GM20431 (cell line): Measurements from ENCODE around the gene SLC25A34.

Experiments
- in situ Hi-C: fragments of 300-500 bp; cut with MseI, MboI; formaldehyde crosslinking; loops from one replicate; pipeline ENCODE4 v1.15.0; 2020; ENCODE audit warnings: low sequenced_read_pairs; ENCODE audit not compliant: unreplicated experiment

SLC25A34 gene

DNA sequence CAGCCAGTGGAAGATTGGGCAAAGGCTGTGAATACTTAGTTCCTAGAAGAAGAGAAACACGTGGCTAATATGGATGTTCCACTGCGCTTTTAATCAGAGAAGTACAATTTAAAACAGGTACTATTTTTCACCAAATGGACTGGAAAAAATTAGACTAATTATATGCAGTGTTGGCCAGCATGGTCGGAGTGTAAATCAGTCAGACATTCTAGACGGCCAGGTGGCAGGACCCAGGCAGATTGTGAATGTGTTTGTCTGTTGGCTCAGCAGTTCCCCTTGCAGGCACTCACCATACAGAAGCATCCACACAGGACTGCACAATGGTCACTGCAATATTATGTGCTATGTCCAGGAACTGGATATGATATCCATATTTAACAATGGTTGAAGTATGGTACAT lies 23.9 kb upstream of the SLC25A34 start:
- in situ Hi-C loops = no loop called here

DNA sequence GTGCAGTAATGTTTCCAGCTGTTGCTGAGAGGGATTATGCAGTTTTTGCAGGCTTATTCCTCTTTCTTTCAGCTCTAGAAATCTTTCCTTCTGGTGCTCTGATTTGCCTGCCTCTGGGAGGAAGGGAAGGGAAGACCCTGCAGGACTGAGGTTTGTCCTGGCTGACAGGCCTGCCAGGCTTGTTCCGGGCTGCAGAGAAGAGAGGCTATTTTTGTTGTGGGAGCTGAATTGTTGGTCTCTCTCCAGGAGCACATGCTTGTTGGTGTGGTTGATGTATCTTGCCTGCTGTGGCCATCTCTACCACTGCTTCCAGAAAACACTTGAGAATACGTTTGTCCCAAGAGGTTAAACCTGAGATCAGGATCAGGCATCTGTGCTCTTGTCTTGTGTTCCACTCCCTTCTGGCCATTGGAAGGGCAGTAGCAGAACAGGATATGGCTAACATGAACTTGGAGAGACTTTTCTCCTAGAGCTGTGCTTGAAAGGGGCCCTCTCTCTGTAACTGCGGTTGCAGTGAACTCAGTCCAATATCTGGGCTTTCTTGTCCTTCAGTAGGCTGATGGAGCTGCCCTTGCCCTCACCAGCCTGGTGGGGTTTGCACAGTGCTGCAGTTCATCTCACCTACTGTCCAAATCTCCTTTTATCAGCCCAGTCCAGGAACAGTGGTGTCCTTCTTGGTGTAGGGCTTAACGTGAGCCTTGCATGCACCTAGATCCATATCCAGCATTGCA lies 21.5 kb upstream of the SLC25A34 start:
- in situ Hi-C loops = no loop called here

DNA sequence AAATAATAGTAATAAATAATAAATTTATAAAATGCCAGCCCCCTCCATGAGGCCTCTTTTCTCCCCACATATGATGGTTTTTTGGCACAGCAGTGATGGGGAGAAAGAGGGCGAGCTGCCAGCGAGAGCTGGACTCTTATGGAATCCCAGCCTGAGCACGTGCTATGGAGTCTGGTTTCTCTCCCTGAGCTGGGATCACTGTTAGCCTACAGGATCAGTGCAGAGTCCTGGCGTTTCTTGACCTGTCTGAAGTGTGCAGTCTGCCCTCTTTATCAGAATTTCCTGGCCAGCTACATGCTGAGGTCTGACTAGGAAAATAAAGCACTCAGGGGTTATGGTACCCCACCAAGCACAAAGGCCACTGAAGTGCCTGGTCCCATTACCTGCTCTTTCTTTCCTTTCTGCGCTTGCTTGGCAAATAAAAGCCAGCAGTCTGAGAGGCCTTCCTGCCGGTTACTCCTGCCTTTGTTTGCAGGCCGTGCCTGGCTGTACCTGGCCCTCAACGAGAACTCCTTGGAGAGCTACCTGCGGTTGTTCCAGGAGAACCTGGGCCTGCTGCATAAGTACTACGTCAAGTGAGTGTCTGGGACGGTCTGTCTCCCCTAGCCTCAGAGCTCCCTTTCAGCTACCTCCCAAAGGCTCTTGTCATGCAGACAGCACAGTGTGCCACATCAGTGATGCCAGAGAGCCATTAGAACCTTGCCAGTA lies 18.5 kb upstream of the SLC25A34 start:
- in situ Hi-C loops = no loop called here

DNA sequence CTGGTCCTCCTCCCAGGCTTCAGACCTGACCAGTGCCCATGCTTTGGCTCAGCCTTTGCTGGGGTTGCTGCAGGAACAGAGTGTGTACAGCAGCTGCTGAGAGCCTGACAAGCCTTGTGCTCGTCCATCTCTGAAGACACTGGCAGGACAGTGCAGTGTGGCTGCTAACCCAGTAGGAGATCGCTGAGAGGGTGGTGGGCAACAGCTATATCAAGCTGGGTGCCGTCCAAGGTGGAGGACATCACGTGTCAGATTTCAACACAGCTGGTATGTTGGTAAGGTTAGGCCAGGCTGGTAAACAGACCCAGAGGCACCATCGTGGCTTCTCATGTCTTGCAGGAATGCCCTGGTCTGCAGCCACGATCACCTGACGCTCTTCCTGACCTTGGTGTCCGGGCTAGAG lies 17.9 kb upstream of the SLC25A34 start:
- in situ Hi-C loops = no loop called here

DNA sequence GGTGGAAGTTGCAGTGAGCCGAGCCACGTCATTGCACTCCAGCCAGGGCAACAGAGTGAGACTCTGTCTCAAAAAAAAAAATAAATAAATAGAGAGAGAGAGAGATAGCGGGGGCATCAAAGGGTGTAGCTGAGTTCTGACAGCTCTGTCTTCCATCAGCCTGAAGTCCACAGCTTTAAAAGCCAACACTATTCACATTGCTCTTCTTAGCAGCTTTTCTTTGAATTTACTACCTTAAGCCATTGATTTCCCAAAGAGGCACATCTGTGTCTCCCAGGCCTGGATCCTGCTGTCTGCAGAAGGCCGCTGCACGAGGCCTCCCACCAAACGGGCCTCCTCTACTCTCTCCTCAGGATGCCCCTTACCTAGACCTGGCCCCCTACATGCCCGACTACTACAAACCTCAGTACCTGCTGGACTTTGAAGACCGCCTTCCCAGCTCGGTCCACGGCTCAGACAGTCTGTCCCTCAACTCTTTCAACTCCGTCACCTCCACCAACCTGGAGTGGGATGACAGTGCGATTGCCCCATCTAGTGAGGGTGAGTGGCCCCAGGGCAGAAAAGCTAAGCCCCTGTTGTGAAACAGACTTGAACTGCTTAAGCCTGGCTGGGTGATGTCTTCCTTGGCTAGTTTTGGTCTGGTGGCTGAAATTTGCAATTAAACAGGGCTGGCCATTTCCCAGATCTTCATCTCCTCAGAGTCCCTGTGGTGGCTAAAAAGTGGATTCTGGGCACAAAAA lies 16.5 kb upstream of the SLC25A34 start:
- in situ Hi-C loops = no loop called here

DNA sequence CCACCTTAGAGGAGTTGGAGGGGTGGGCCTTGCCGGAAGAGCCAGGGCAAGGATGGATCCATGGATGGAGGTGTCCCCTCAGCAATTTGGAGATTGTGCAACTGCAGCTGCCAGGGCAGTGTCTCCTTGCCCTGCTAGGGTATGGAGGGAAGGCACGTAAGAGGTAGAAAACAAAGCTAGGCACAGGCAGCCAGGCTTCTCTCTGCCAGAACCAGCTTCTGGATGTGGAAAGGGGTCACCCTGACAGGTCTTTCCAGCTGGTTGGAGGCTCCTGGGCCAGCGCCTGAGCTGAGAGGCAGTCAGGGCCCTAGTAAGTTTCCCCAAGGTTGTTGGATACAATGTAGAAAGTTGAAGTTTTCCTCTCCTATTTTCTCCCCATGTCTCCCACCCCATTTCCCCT lies 15.2 kb upstream of the SLC25A34 start:
- in situ Hi-C loops = no loop called here

DNA sequence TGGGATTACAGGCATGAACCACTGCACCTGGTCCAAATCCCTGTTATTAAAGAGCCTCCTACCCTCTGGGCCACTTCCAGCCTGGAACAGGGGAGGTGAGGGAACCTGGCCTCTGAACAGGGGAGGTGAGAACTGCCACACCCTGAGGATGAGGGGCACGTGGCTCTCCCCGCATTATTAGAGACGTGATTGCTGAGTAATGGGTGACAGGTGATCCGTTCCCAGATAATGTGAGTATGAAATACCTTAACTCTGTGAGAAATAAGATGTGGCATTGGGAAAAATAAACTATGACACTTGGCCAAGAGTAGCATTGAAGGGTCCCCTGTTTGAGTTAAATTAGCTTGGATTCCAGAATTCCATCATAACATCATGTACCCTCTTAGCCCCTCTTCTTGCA lies 13.6 kb upstream of the SLC25A34 start:
- in situ Hi-C loops = no loop called here

DNA sequence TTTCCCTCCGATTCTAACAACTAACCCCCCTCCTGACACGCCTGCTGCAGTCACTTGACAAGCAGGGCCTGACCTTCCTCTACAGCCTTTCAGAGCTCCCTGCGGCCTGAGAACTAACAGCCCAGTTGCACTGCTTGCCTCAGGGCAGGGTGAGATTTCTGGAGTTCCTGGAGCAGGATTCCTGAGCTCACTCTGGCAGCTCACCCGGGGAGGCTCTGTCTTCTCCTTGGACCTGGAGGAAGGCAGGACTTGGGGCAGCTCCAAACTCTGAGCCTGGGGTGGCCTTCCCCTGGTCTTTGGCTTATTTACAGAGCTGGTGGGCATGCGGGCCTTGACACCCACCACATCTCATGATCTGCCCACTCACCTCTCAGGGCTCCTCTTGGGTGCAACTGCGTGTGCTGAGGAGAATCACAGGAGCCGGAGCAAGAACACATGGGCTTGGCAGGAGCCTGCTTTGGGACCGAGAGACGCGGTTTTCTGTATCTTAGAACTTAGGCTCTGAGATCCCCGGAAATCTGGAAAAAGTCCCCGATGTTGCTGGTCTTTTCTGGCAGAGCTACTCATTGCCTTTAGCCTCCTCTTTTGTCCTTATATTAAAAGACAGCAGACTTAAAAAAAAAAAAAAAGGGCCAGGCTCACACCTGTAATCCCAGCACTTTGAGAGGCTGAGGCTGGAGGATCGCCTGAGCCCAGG lies 13.1 kb upstream of the SLC25A34 start:
- in situ Hi-C loops = no loop called here

DNA sequence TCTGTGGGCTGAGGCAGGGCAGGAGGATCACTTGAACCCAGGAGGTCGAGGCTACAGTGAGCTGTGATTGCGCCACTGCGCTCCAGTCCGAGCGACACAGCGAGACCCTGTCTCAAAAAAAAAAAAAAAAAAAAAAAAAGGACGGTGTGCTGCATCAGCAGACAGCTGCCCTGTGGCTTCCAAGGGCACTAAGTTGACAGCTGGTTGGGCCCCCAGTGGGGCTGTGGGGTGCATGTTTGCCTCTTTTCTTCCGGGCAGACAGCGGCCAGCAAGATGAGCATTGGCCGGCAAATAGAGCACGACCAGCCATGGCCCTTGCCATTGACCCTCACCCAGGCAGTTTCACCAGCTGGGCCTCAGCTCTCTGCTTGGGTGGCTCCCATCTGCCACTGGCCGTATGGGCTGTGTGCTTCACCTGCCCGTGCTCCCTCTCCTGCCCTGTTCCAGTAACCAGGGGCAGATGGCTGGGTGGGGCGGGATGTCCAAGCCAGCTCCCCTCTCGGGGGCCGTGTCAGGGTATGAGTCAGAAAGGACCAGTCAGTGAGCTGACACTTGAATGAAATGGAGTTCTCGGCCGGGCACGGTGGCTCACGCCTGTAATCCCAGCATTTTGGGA lies 12.3 kb upstream of the SLC25A34 start:
- in situ Hi-C loops = no loop called here

DNA sequence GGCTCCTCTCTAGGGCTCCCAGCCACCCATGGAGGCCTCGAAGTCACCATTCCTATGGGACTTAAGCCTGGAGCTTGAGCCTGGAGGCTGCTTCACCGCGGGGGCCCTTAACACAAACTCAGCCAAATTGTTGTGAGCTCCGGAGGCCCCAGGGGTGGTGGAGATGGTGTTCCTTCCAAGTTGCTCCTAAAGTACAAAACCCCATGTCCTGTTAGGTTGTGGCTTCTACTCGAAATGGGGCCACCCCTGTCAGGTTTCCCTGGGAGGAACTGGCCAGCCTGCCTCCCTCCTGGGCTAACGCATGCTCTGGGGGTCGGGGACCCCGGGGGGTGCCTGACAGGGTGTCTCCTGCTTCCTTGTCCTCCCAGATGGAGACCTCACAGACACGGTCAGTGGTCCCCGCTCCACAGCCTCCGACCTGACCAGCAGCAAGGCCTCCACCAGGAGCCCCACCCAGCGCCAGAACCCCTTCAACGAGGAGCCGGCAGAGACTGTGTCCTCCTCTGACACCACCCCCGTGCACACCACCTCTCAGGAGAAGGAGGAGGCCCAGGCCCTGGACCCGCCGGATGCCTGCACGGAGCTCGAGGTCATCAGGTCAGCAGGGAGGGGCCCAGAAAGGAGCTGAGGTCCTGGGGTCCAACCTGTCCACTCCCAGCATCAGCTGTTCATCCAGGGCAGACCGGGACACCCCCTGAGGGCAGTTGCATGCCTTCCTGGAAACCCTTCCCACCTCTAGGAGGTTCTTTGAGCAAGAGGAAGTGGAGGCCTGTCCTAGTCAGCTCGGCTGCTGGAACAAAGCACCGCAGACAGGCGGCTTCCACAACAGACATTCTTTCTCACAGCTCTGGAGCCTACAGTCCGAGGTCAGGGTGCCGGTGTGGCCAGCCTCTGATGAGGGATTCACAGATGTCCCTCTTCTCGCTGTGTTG lies 10.8 kb upstream of the SLC25A34 start:
- in situ Hi-C loops = no loop called here

DNA sequence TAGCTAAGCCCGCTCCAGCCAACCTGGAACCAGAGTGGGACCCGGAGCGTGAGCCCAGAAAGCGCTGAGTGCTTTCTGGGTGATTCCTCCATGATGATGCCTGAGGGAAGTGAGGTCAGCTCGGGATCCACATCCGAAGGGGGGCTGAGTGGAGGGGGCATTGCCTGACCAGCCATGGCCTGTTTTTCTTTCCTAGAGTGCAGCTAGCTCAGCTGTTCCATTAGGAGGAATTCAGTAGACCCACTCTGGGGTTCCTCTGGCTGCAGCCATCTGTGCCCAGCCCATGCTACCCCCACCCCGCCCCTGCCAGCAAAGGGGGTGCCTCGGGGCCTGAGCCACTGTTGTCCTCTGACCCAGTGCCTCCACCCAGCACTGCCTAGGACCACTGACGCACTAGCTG lies 9.6 kb upstream of the SLC25A34 start:
- in situ Hi-C loops = no loop called here

DNA sequence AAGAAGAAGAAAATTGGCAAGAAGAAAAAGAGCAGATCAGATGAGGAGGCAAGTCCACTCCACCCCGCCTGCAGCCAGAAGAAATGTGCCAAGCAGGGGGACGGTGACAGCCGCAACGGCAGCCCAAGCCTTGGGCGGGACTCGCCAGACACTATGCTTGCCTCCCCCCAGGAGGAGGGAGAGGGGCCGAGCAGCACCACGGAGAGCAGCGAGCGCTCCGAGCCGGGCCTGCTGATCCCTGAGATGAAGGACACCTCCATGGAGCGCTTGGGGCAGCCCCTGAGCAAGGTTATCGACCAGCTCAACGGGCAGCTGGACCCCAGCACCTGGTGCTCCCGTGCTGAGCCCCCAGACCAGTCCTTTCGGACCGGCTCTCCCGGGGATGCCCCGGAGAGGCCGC lies 9.0 kb upstream of the SLC25A34 start:
- in situ Hi-C loops = no loop called here

DNA sequence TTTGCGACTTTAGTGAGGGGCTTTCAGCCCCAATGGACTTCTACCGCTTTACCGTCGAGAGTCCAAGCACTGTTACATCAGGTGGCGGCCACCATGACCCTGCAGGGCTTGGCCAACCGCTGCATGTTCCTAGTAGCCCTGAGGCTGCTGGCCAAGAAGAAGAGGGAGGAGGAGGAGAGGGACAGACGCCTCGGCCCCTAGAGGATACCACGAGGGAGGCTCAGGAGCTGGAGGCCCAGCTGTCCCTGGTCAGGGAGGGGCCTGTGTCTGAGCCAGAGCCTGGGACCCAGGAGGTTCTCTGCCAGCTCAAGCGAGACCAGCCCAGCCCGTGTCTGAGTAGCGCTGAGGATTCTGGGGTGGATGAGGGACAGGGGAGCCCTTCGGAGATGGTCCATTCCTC lies 8.6 kb upstream of the SLC25A34 start:
- in situ Hi-C loops = no loop called here

DNA sequence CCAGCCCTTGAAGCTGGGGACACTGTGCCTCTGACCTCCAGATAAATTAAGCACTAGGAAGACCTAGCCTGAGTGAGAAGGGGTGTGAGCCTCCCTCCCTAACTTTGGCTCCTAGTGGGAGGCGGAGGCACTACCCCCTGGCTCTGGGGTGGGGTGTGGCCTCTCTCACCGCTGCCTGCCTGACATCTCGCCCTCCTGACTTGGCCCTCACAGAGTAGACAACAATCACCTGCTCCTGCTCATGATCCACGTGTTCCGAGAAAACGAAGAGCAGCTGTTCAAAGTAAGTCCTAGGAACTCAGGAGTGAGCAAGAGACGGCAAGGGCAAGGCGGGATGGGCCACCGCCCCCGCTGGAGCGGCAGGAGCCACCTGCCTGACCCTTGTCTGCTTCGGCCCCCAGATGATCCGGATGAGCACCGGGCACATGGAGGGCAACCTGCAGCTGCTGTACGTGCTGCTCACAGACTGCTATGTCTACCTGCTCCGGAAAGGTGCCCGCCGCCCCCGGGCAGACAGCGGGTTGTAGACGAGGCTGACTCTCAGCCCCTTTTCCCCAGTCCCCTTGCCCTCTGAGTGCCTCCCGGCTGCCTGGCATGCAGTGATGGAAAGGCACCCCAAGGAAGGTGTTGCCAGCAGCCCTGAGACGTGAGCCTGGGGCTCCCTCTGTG lies 8.1 kb upstream of the SLC25A34 start:
- in situ Hi-C loops = no loop called here

DNA sequence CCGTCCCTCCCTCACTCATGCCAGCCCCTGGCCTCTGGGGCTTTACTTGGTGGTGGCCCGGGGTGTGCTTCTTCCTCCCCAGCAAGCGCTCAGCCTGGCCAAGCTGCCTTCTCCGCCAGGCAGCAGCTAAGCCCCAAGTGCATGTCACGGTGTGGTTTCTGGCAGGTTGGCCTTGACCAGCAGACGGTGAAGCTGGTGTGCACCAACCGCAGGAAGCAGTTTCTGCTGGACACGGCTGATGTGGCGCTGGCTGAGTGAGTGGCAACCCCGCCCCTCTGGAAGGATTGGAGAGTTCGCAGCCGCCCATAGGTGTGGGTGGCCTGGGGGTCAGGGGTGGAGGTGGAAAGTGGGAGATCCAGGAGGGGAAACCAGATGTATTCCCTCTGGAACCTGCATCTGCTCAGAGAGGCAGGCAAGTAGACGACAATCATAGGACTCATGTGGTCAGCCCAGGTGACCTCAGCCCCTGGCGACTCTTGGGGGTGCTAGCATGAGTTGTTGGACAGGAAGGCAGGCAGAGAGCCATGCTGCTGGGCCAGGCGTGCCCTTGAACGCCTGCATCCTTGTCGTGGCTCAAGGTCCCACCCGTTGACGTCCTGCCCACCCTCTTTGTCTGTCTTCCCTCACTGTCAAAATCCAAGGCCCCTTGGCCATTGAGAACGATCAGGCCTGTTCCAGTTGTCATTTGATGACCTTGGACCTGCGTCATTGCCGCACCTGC lies 7.0 kb upstream of the SLC25A34 start:
- in situ Hi-C loops = no loop called here

DNA sequence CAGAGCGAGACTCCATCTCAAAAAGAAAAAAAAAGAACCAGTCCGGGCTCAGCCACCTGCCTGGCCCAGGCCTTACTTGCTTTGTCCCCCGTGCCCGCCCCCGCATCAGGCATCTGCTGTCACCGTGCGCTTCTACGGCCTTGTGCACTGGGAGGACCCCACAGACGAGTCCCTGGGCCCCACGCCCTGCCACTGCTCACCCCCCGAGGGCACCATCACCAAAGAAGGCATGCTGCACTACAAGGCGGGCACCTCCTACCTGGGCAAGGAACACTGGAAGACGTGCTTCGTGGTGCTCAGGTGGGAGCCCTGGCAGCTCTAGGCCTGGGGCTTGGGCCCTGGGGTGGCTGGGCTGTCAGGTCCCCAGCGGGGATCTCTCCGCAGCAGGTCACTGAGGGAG lies 5.6 kb upstream of the SLC25A34 start:
- in situ Hi-C loops = no loop called here

DNA sequence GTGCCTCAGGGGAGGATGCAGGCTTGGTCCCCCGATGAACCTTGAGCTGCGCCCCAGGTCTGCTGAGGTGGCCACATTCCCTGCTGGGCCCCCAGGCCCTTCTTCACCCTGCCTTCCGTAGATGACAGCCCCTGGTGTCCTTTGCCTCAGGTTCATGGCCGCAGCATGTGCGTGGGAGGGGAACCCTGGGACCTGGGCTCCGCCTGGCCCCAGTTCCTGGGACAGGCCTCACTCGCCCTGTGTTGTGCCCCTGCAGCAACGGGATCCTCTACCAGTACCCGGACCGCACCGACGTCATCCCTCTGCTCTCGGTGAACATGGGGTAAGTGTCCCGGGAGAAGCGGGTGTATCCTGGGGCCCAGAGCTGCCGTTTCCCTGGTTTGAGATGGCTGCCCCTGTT lies 5.1 kb upstream of the SLC25A34 start:
- in situ Hi-C loops = no loop called here
